Thoracic aorta (tissue), 2 donors: ENCODE data around the gene CAT. TPM values are rescaled to one million over a fixed set of nuclear protein-coding genes. Genes with fewer than 3 reads are reported as not detected.

Experiments used
- ATAC-seq: fragments of 150-250 bp; one replicate; pipeline ENCODE4 v1.8.0; 2017; ENCODE audit warnings: low read depth; ENCODE audit not compliant: insufficient number of reproducible peaks, low FRiP score
- DNase-seq: peaks from one replicate; pipeline ENCODE4 v3.0.0-alpha.2; 2020; ENCODE audit warnings: low spot score
- H3K27ac ChIP-seq, 2 donors: fragments of 200-600 bp; sonication (generic); 1 replicate in 1 of 2; 2 replicates in 1 of 2; pipeline ENCODE4 v1.5.1; 2016; ENCODE audit warnings: mild to moderate bottlenecking in 2 of 2, moderate library complexity in 2 of 2
- H3K27me3 ChIP-seq: fragments of 200-600 bp; sonication (generic); replicated peaks from 2 replicates; pipeline ENCODE4 v1.6.0; 2016; ENCODE audit warnings: mild to moderate bottlenecking; ENCODE audit not compliant: insufficient read depth
- H3K36me3 ChIP-seq: fragments of 200-600 bp; sonication (generic); one replicate; pipeline ENCODE4 v1.5.1; 2016
- H3K4me1 ChIP-seq, 2 donors: fragments of 200-600 bp; sonication (generic); 1 replicate in 1 of 2; 2 replicates in 1 of 2; pipeline versions ENCODE4 v1.5.1 to v1.6.0; 2016; ENCODE audit warnings: low read depth in 2 of 2, mild to moderate bottlenecking in 1 of 2; ENCODE audit not compliant: control insufficient read depth in 1 of 2
- H3K4me3 ChIP-seq: fragments of 200-600 bp; sonication (generic); 2 replicates; pipeline ENCODE4 v1.5.1; 2016; ENCODE audit warnings: mild to moderate bottlenecking
- H3K9me3 ChIP-seq: fragments of 200-600 bp; sonication (generic); 2 replicates; pipeline ENCODE4 v1.5.1; 2016
- total RNA-seq, 2 donors: library from RNA; depleted of rRNA; stranded (reverse); fragments of >200 nt; gene quantifications; one replicate each; pipeline versions ENCODE4 v1.1.0 to v1.2.3, GENCODE V29; 2016
- TF ChIP-seq, protein P1 (sequence below): fragments of 200-600 bp; sonication (generic); IDR thresholded peaks from one replicate; pipeline ENCODE4 v1.5.1; 2019; ENCODE audit warnings: antibody characterized with exemption

CAT gene
- total RNA-seq, 2 donors from 2014 or later = 54.7 to 65.3 TPM

DNA sequence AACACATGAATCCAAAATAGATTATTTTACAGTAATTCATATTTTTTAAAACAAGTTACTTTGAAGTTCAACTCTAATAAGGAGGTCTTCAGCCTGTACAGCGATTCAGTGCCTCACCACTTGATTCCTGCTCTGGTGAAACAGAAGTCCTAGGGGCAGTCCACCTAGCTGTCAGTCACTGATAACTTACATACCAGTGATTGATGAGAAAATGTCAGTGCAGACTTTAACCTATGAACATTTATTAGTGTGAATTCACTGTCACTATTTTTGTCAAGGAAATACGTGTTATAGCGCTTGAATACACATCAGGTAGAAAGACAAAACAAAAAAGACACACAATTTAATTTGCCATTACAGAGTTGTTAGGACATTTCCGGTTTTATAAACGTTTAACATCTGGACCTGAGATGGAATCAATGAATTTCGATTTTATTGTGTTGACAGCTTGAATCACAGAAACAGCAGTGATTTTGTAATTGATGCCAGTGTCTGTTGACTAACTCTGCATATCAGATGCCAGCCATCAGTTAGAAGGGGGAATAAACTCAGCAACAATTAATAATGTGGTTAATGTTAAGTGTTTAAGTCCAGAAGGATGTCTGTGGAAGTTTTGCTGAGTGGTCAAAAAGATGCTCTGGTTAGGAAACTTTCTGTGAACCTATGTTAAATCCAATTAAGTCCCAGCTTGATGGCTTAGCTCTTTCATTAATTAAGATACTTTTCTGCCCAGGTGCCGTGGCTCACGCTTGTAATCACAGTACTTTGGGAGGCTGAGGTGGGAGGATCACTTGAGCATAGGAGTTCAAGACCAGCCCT is 40.3 kb downstream of the CAT start:
- DNase-seq = no peak
- H3K27ac ChIP-seq = no peak overlapping the region
- ATAC-seq = no peak
- H3K36me3 ChIP-seq = no peaks in the 10 kb centered on the region
- H3K4me3 ChIP-seq = no peak overlapping the region
- no peaks in the 10 kb centered on the region for H3K4me1 ChIP-seq
- TF ChIP-seq, protein P1, sequence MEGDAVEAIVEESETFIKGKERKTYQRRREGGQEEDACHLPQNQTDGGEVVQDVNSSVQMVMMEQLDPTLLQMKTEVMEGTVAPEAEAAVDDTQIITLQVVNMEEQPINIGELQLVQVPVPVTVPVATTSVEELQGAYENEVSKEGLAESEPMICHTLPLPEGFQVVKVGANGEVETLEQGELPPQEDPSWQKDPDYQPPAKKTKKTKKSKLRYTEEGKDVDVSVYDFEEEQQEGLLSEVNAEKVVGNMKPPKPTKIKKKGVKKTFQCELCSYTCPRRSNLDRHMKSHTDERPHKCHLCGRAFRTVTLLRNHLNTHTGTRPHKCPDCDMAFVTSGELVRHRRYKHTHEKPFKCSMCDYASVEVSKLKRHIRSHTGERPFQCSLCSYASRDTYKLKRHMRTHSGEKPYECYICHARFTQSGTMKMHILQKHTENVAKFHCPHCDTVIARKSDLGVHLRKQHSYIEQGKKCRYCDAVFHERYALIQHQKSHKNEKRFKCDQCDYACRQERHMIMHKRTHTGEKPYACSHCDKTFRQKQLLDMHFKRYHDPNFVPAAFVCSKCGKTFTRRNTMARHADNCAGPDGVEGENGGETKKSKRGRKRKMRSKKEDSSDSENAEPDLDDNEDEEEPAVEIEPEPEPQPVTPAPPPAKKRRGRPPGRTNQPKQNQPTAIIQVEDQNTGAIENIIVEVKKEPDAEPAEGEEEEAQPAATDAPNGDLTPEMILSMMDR = no peak
- no peaks in the 10 kb centered on the region for H3K9me3 ChIP-seq
- H3K27me3 ChIP-seq = no peaks in the 10 kb centered on the region

DNA sequence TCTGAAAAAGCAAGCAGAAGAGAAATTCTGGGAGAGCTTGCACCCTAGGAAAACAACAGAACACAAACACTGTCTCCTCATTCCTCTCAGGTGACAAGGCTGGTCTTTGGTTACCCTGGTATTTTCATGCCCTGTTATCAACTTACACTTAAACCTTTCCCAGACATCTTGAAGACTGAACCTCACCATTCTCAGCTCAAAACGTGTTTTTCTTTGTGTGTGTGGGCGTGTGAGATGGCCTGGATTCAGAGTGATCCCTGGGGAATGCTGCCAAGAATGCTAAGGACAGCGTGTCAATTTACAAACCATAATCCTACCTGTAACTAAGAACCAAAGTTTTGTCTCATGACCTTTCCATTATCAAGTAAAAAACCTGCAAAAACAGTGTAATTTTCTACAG is 41.6 kb downstream of the CAT start:
- H3K9me3 ChIP-seq = no peaks in the 10 kb centered on the region
- DNase-seq (no peak), ATAC-seq (no peak)
- no peaks in the 10 kb centered on the region for H3K36me3 ChIP-seq
- H3K27me3 ChIP-seq = no peaks in the 10 kb centered on the region
- no peak overlapping the region for H3K4me3 ChIP-seq
- H3K27ac ChIP-seq = no peak overlapping the region
- no peaks in the 10 kb centered on the region for H3K4me1 ChIP-seq
- TF ChIP-seq, protein P1 = no peak

DNA sequence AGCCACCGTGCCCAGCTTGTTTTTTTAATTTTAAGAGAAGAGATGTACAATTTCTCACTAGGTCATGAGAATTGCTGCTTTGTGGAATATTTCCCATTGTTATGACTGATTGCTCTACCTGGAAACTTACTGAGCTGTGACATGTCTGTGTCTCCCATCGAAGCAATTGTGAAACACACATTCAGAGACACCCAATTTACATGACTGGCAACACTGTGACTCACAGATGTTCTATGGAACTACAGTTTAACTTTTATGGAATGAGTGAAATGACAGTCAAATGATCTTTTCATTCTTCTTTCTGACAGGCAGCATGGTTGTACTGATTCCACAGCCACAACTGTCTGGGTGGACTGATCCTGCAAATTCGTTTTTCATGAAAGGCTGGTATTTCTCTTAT is 42.6 kb downstream of the CAT start:
- H3K36me3 ChIP-seq = no peaks in the 10 kb centered on the region
- DNase-seq (no peak), ATAC-seq (no peak)
- TF ChIP-seq, protein P1 = no peak
- H3K9me3 ChIP-seq = no peaks in the 10 kb centered on the region
- H3K4me1 ChIP-seq = no peaks in the 10 kb centered on the region
- H3K27me3 ChIP-seq = no peaks in the 10 kb centered on the region
- H3K4me3 ChIP-seq = no peak overlapping the region
- no peak overlapping the region for H3K27ac ChIP-seq

DNA sequence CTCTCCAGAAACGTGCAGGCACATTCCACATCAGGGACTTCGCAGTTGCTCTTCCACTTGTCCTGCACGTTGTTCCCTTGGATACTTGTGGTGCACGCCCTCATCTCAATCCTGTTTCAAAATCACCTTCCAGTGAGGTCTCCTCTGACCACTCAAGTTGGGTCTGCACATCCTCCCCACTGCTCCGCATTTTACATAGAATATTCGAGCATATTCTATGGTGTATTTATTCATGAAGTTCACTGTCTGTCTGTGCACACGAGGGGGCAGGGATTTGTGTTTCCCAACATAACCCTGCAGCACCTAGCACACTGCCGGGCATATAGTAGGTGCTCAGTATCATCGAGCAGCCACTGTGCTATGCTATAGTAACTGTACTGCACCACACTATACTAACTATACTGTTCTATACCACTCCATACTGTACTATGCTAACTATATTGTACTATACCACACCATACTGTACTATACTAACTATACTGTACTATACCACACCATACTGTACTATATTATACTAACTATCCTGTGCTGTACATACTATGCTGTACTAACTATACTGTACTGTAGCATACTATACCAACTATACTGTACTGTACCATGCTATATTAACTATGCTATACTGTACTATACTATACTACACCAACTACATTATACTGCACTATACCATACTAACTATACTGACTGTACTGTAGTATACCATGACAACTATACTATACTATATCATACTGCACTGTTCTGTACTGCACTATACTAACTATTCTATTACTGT is 44.6 kb downstream of the CAT start:
- Histone ChIP-seq H3K4me3 (no peak overlapping the region), H3K27ac (no peak overlapping the region), H3K4me1 (no peaks in the 10 kb centered on the region), H3K9me3 (no peaks in the 10 kb centered on the region), H3K27me3 (no peaks in the 10 kb centered on the region), H3K36me3 (no peaks in the 10 kb centered on the region)
- ATAC-seq (no peak), DNase-seq (no peak)
- TF ChIP-seq, protein P1 = no peak

DNA sequence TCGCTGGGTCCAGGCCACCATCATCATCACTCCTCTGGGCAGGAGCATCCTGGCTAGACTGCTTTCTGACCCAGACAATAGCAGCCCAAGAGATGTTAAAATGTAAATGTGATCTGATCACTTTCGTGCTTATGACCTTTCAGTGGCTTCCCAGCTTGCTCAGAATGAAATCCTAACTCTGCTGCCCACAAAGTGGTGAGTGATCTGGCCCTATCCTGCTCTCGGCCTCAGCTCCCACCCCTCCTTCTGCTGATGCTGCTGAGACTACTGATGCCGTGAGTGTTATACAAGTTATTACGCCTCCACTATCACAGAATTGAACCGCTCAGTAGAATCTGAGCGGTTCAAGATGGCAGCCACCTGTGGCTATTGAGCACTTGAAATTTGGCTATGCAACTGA is 48.7 kb downstream of the CAT start:
- no peaks in the 10 kb centered on the region for H3K4me1 ChIP-seq
- no peaks in the 10 kb centered on the region for H3K27me3 ChIP-seq

More for the DNA sequence above, 48.7 kb downstream of the CAT start:
- DNase-seq = no peak
- no peak for ATAC-seq
- no peaks in the 10 kb centered on the region for H3K9me3 ChIP-seq
- TF ChIP-seq, protein P1 = no peak
- H3K36me3 ChIP-seq = no peaks in the 10 kb centered on the region
- H3K27ac ChIP-seq = no peak overlapping the region
- H3K4me3 ChIP-seq = no peak overlapping the region
